HFF-Myc (cell line): ENCODE measurements around the gene UBA1.
"Not testable (repeated sequence)": the region's sequence is repeated elsewhere in the genome, so short reads cannot be mapped to it uniquely, and the experiment has no call there.

Experiments used
- DNase-seq: peaks from one replicate; pipeline ENCODE4 v3.0.0-alpha.2; 2011; ENCODE audit warnings: low read depth; ENCODE audit errors: extremely low read depth
- H3K4me3 ChIP-seq: replicated peaks from 2 replicates; pipeline ENCODE4 v1.5.1; 2011; ENCODE audit warnings: low read depth, mild to moderate bottlenecking, control low read depth, low read length
- TF ChIP-seq, protein P1 (sequence below): IDR thresholded peaks from 2 replicates; pipeline ENCODE4 v1.5.1; 2012; ENCODE audit warnings: mild to moderate bottlenecking, low read depth, low read length, control low read depth; ENCODE audit errors: missing control alignments

UBA1 gene

DNA sequence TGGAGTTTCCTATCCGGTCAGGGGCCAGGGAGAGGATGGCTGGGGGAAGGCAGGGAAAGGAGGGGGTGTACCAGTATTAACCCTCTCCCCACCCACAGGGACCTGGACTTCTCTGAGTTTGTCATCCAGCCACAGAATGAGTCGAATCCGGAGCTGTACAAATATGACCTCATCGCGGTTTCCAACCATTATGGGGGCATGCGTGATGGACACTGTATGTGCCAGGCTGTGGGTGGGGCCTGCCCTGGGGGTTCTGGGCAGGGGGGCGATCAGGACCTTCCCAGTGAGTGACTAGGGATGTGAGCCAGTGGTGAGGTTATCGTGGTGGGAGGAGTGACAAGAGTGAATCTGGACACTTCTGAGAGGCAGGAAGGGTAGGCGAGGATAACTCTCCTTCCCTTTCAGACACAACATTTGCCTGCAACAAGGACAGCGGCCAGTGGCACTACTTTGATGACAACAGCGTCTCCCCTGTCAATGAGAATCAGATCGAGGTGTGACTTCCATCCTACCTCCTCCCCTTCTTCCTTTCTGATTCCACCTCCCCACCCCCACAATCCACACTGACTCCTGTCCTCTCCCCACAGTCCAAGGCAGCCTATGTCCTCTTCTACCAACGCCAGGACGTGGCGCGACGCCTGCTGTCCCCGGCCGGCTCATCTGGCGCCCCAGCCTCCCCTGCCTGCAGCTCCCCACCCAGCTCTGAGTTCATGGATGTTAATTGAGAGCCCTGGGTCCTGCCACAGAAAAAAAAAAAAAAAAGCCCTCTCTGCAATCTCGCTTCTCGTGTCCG is 53.8 kb downstream of the UBA1 start:
- no peak for DNase-seq
- H3K4me3 ChIP-seq: no peak overlapping the region
- TF ChIP-seq, protein P1, sequence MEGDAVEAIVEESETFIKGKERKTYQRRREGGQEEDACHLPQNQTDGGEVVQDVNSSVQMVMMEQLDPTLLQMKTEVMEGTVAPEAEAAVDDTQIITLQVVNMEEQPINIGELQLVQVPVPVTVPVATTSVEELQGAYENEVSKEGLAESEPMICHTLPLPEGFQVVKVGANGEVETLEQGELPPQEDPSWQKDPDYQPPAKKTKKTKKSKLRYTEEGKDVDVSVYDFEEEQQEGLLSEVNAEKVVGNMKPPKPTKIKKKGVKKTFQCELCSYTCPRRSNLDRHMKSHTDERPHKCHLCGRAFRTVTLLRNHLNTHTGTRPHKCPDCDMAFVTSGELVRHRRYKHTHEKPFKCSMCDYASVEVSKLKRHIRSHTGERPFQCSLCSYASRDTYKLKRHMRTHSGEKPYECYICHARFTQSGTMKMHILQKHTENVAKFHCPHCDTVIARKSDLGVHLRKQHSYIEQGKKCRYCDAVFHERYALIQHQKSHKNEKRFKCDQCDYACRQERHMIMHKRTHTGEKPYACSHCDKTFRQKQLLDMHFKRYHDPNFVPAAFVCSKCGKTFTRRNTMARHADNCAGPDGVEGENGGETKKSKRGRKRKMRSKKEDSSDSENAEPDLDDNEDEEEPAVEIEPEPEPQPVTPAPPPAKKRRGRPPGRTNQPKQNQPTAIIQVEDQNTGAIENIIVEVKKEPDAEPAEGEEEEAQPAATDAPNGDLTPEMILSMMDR: no peak

DNA sequence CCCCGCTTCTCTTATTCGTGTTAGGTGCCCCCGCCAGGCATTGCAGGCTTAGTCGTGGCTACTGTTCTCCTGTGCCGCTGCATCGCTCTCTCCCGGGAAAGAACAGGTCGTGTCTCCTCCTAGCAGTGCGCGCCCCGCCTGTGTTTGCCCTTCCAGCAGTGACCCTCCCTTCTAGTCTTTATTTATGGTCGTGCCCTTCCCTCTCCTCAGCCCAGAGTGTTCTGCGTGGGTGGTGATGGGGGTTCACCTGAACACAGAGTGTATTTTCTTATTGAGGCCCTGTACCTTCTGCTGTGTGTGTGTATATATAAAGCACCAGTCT is 54.3 kb downstream of the UBA1 start:
- no peak for DNase-seq
- H3K4me3 ChIP-seq: no peak overlapping the region
- TF ChIP-seq, protein P1: no peak

DNA sequence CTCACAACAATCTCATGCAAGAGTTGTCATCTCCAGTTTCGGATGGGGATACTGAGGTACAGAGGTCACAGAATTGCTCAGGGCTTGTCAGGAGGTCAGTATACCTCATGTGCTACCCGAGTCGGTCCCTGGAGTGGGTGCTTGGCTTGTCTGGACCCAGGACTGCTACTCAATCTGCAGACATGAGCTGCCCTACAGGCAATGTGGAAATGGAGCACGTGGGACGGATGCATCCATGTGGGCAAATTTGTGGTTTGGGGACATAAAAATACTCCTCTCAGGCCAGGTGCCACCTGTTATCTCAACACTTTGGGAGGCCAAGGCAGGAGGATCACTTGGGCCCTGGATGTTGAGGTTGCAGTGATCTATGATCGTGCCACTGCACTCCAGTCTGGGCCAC is 54.9 kb downstream of the UBA1 start:
- TF ChIP-seq, protein P1: no peak
- no peak for DNase-seq

DNA sequence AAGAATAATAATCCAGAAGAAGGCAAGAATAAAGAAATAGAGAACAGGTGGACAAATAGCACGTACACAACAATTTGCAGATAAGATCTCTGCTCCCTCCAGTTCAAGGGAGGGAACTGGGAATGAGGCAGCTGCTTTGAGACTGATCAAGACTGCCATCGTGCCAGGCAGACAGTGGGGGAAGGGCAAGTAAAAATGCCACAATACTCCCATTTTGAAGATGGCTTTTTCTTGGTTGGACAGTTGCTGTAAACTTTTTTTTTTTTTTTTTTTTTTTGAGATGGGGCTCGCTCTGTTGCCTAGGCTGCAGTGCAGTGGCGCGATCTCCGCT is 56.4 kb downstream of the UBA1 start:
- DNase-seq: no peak

More for the DNA sequence above, 54.9 kb downstream of the UBA1 start:
- H3K4me3 ChIP-seq: no peak overlapping the region

DNA sequence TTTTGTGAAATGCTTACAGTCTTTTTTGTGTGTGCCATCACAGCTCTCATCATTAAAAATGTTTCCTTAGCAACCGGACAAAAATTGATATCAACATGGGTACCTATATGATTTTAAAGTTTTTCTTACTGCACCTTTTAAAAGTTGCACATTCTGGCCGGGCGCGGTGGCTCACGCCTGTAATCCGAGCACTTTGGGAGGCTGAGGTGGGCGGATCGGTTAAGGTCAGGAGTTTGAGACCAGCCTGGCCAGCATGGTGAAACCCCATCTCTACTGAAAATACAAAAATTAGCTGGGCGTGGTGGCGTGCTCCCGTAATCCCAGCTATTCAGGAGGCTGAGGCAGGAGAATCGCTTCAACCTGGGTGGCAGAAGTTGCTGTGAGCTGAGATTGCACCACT is 64.0 kb downstream of the UBA1 start:
- DNase-seq, H3K4me3 ChIP-seq: not testable (repeated sequence)

More for the DNA sequence above, 56.4 kb downstream of the UBA1 start:
- H3K4me3 ChIP-seq: no peak overlapping the region
- TF ChIP-seq, protein P1: no peak
